SK-N-MC (cell line): ENCODE measurements around the gene OTOGL.

Experiments
- EZH2 ChIP-seq: fragments of 200-600 bp; sonication (generic); IDR thresholded peaks from one replicate; pipeline ENCODE4 v1.6.1; 2017; ENCODE audit warnings: antibody characterized with exemption
- FOXP2 ChIP-seq: optimal IDR thresholded peaks from 2 replicates; pipeline ENCODE3; 2011; ENCODE audit warnings: mild to moderate bottlenecking, moderate library complexity; ENCODE audit not compliant: insufficient read depth; ENCODE audit errors: extremely low read length, control extremely low read depth
- POLR2AphosphoS5 ChIP-seq: IDR thresholded peaks from 2 replicates; pipeline ENCODE4 v1.6.1; 2012; ENCODE audit warnings: mild to moderate bottlenecking, low read depth, low read length, borderline replicate concordance

GRCh38 chr12:80242321-80242720, 143.0 kb downstream of the OTOGL start:
- TF ChIP-seq EZH2 = no peak
- no peak for TF ChIP-seq POLR2AphosphoS5
- TF ChIP-seq FOXP2 = no peak
